IMR-90 (cell line): ENCODE measurements around the gene PRKAR1A. TPM values are rescaled to one million over a fixed set of nuclear protein-coding genes. Genes with fewer than 3 reads are reported as not detected.

ENCODE experiments used
- ATAC-seq: fragments of 200-7000 bp; cut with Tn5 transposase; 2 replicates; pipeline ENCODE4 v1.9.1; 2020; ENCODE audit warnings: low read depth, mild to moderate bottlenecking, moderate library complexity
- BruUV-seq: library from RNA; stranded (reverse); fragments of 400-500 nt; replicated peaks from 2 replicates; lab custom pipeline; 2021; lab: Mats Ljungman, UMichigan
- CTCF ChIA-PET: fragments of 300-600 bp; formaldehyde crosslinking; extraction: SDS; loops from one replicate; lab custom pipeline; 2021; ENCODE audit warnings: antibody characterized with exemption; lab: Yijun Ruan, JAX
- POLR2A ChIA-PET: fragments of 300-600 bp; sonication (Branson Sonifier 250); formaldehyde crosslinking; loops from one replicate; lab custom pipeline; 2022; ENCODE audit warnings: antibody characterized with exemption; ENCODE audit not compliant: unreplicated experiment; lab: Charles Lee
- DNase-seq: peaks from one replicate; pipeline ENCODE4 v3.0.0; 2013
- H2AFZ ChIP-seq: replicated peaks from 2 replicates; pipeline ENCODE3; 2013; ENCODE audit warnings: low read length, mild to moderate bottlenecking; ENCODE audit not compliant: poor library complexity
- H2AK5ac ChIP-seq: 2 replicates; pipeline ENCODE4 v1.6.1; 2013; ENCODE audit warnings: low read depth, low read length, inconsistent platforms
- H2AK9ac ChIP-seq: replicated peaks from 2 replicates; pipeline ENCODE3; 2013; ENCODE audit warnings: mild to moderate bottlenecking, low read depth, low read length, moderate library complexity; ENCODE audit not compliant: poor library complexity
- H2BK120ac ChIP-seq: 2 replicates; pipeline ENCODE4 v1.6.1; 2013; ENCODE audit warnings: low read depth, low read length, inconsistent platforms
- H2BK15ac ChIP-seq: 3 replicates; pipeline ENCODE4 v1.6.1; 2013; ENCODE audit warnings: low read depth, low read length, inconsistent platforms
- H2BK20ac ChIP-seq: 2 replicates; pipeline ENCODE4 v1.6.1; 2013; ENCODE audit warnings: low read depth, mild to moderate bottlenecking, inconsistent platforms, low read length, moderate library complexity
- H2BK5ac ChIP-seq: 2 replicates; pipeline ENCODE4 v1.6.1; 2013; ENCODE audit warnings: mild to moderate bottlenecking, low read depth, low read length, inconsistent platforms; ENCODE audit not compliant: poor library complexity, severe bottlenecking
- H3K14ac ChIP-seq: replicated peaks from 2 replicates; pipeline ENCODE4 v1.6.1; 2013; ENCODE audit warnings: low read depth, low read length, inconsistent platforms
- H3K18ac ChIP-seq: 2 replicates; pipeline ENCODE4 v1.6.1; 2013; ENCODE audit warnings: low read depth, low read length, control low read depth
- H3K23ac ChIP-seq: 2 replicates; pipeline ENCODE4 v1.6.1; 2013; ENCODE audit warnings: low read depth, low read length, inconsistent platforms
- H3K27ac ChIP-seq: 2 replicates; pipeline ENCODE4 v1.5.1; 2013; ENCODE audit warnings: mild to moderate bottlenecking, control low read depth, low read length; ENCODE audit not compliant: insufficient read depth
- H3K27me3 ChIP-seq: 2 replicates; pipeline ENCODE4 v1.6.1; 2013; ENCODE audit warnings: low read length; ENCODE audit not compliant: control insufficient read depth, insufficient read depth
- H3K36me3 ChIP-seq: 2 replicates; pipeline ENCODE4 v1.6.1; 2013; ENCODE audit warnings: low read length, mixed read lengths; ENCODE audit not compliant: control insufficient read depth, insufficient read depth
- H3K4ac ChIP-seq: 2 replicates; pipeline ENCODE4 v1.6.1; 2013; ENCODE audit warnings: low read depth, low read length, inconsistent platforms
- H3K4me1 ChIP-seq: 2 replicates; pipeline ENCODE4 v1.6.1; 2013; ENCODE audit warnings: low read length, mixed read lengths; ENCODE audit not compliant: control insufficient read depth, insufficient read depth
- H3K4me2 ChIP-seq: 2 replicates; pipeline ENCODE4 v1.6.1; 2013; ENCODE audit warnings: low read depth, mild to moderate bottlenecking, control low read depth, low read length, moderate library complexity
- H3K4me3 ChIP-seq: 2 replicates; pipeline ENCODE4 v1.5.1; 2013; ENCODE audit warnings: low read depth, mild to moderate bottlenecking, control low read depth, low read length, moderate library complexity; ENCODE audit not compliant: insufficient read depth
- H3K56ac ChIP-seq: 2 replicates; pipeline ENCODE4 v1.6.1; 2013; ENCODE audit warnings: low read length, inconsistent platforms; ENCODE audit not compliant: insufficient read depth; ENCODE audit errors: extremely low read depth
- H3K79me1 ChIP-seq, 2 experiments: 2 replicates each; pipeline ENCODE4 v1.6.1; 2013; ENCODE audit warnings: low read length in 2 of 2, inconsistent platforms in 1 of 2, low read depth in 1 of 2
- H3K9ac ChIP-seq: 2 replicates; pipeline ENCODE4 v1.6.1; 2013; ENCODE audit warnings: low read depth, low read length, control low read depth
- H3K9me1 ChIP-seq: 2 replicates; pipeline ENCODE4 v1.6.1; 2013; ENCODE audit warnings: low read length, inconsistent platforms; ENCODE audit not compliant: insufficient read depth
- H3K9me3 ChIP-seq: 2 replicates; pipeline ENCODE4 v1.6.1; 2013; ENCODE audit warnings: low read length; ENCODE audit not compliant: control insufficient read depth, insufficient read depth
- H4K20me1 ChIP-seq: 2 replicates; pipeline ENCODE4 v1.6.1; 2013; ENCODE audit warnings: low read length, inconsistent platforms; ENCODE audit not compliant: insufficient read depth
- H4K5ac ChIP-seq: 2 replicates; pipeline ENCODE4 v1.6.1; 2013; ENCODE audit warnings: mild to moderate bottlenecking, low read depth, low read length, control low read depth
- H4K8ac ChIP-seq, 2 experiments: 2 replicates each; pipeline ENCODE4 v1.6.1; 2013; ENCODE audit warnings: low read depth in 2 of 2, low read length in 2 of 2, control low read depth in 1 of 2, inconsistent platforms in 1 of 2
- H4K91ac ChIP-seq: 2 replicates; pipeline ENCODE4 v1.6.1; 2013; ENCODE audit warnings: low read depth, low read length, inconsistent platforms; ENCODE audit not compliant: insufficient read depth
- FOS ChIP-seq: fragments of 150-350 bp; IDR thresholded peaks from 2 replicates; pipeline ENCODE4 v1.6.1; 2016; ENCODE audit warnings: low read depth, low read length
- MAFK ChIP-seq: IDR thresholded peaks from 2 replicates; pipeline ENCODE4 v1.6.1; 2012; ENCODE audit warnings: low read depth, low read length, improper control_type of control experiment
- MAZ ChIP-seq: IDR thresholded peaks from 2 replicates; pipeline ENCODE4 v1.6.1; 2012; ENCODE audit warnings: low read depth, mild to moderate bottlenecking, low read length, improper control_type of control experiment, moderate library complexity, borderline replicate concordance
- NFE2L2 ChIP-seq: fragments of 150-350 bp; IDR thresholded peaks from 2 replicates; pipeline ENCODE4 v1.6.1; 2016; ENCODE audit warnings: low read depth, mild to moderate bottlenecking, low read length
- WGBS, 2 experiments: methylation state at CpG; one replicate each; pipeline versions ENCODE4 v1.1.5 to v1.1.7; 2013; ENCODE audit warnings: missing lambda C conversion rate in 2 of 2; ENCODE audit not compliant: insufficient read length in 1 of 2; ENCODE audit errors: extremely low coverage in 2 of 2; 5-methylcytosine and 5-hydroxymethylcytosine counted together
- dilution Hi-C: fragments of 300-500 bp; cut with HindIII; formaldehyde crosslinking; loops from one replicate; pipeline ENCODE4 v1.14.3; 2018; ENCODE audit warnings: low sequenced_read_pairs; ENCODE audit not compliant: unreplicated experiment
- in situ Hi-C: fragments of 300-500 bp; cut with MboI; formaldehyde crosslinking; loops from 3 replicates; pipeline ENCODE4 v1.14.3; 2019; ENCODE audit warnings: low sequenced_read_pairs, inconsistent platforms, mixed read lengths
- intact Hi-C: fragments of 100-400 bp; cut with micrococcal nuclease; formaldehyde crosslinking; loops from 2 replicates; pipeline ENCODE4 v1.10.0; 2022
- polyA plus RNA-seq, 3 experiments: library from polyadenylated mRNA; depleted of rRNA; stranded (reverse); fragments of >200 nt; gene quantifications; 2 replicates each; pipeline ENCODE4 v1.2.3, GENCODE V29; 2012; ENCODE audit warnings: low replicate concordance in 1 of 3
- total RNA-seq: library from RNA; depleted of rRNA; stranded (reverse); fragments of >200 nt; gene quantifications from 2 replicates; pipeline ENCODE4 v1.2.3, GENCODE V29; 2012

The PRKAR1A gene
- total and polyA plus RNA-seq, 2 of the 4 experiments (the other 2 are of a cell fraction) = 145 to 256 TPM

- Histone ChIP-seq H3K23ac (no peak overlapping the region), H3K79me1 (no peaks in the 10 kb centered on the region), H2BK120ac (no peak overlapping the region), H4K20me1 (no peaks in the 10 kb centered on the region), H2BK5ac (no peak overlapping the region), H3K14ac (no peak overlapping the region), H2AK9ac (no peak overlapping the region), H3K9ac (no peak overlapping the region), H3K27me3 (peaks cover 36% of the 10 kb centered on the region), H2BK15ac (no peak overlapping the region), H3K4ac (no peak overlapping the region), H3K18ac (no peak overlapping the region), H4K5ac (no peak overlapping the region), H3K4me3 (no peak overlapping the region), H4K8ac (no peak overlapping the region), H2AFZ (no peak overlapping the region), H2BK20ac (no peak overlapping the region), H3K9me1 (no peaks in the 10 kb centered on the region), H3K9me3 (no peaks in the 10 kb centered on the region), H4K91ac (no peak overlapping the region), H3K27ac (no peak overlapping the region), H3K56ac (no peak overlapping the region), H3K4me1 (no peaks in the 10 kb centered on the region; the same call in 1 of the 2 replicates), H3K4me2 (no peak overlapping the region), H3K36me3 (no peaks in the 10 kb centered on the region), H2AK5ac (no peak overlapping the region)
- dilution Hi-C loops = no loop called here
- 33% methylated on average over 1 of the region's 5 CpGs; no CpG with 5 or more reads in 1 of the 2 experiments for WGBS, 2 experiments
- in situ Hi-C loops = no loop called here
- POLR2A ChIA-PET = no interaction called here
- TF ChIP-seq FOS (no peak), MAZ (no peak), MAFK (no peak), NFE2L2 (no peak)
- CTCF ChIA-PET = no interaction called here
- no TSS peak for BruUV-seq
- intact Hi-C loops = no loop called here
- DNase-seq = no peak
- no peak for ATAC-seq
Observed at GRCh38 chr17:68596411-68596945, 84.2 kb downstream of the PRKAR1A start.
